ENCODE results near the gene UBE2L3.

DNA sequence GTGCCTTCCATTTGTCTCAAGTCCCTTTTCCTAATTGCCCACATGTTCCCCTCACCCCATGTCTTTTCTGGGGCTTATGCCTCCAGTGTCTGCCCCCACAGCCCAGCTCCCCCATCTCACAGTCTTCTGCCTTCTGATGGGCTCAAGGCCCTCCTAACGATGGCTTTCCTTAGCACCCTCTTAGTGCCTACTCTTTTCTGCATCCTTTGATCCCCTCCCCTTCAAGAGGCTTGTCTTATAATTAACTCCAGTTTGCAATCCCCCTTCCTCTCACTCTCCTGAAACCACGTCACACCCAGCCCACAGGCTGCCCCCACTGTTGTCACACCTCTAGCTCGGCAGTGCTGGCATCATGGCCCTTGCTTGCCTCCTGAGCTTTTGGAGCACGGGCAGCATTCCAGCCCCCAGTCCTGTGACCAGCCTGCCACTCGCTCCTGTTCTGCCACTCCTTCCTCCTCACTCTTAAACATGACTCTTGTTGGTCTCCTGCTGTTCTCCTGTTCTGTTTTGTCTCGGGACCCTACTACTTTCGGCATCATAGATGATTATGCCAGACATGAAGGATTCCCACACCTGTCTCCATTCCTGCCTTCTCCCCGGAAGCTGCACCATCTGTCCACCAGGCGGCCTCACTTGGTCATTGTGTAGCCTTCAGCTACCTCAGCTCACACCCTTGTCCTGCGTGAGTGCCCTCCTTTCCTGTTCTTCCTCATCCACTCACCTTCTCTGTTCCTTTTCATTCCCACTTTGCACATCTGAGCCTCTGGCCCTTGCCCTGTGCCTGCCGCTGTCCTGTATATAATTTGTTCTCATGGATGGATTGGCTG, 26.1 kb downstream of the UBE2L3 start:
- TF ChIP-seq, protein P1, sequence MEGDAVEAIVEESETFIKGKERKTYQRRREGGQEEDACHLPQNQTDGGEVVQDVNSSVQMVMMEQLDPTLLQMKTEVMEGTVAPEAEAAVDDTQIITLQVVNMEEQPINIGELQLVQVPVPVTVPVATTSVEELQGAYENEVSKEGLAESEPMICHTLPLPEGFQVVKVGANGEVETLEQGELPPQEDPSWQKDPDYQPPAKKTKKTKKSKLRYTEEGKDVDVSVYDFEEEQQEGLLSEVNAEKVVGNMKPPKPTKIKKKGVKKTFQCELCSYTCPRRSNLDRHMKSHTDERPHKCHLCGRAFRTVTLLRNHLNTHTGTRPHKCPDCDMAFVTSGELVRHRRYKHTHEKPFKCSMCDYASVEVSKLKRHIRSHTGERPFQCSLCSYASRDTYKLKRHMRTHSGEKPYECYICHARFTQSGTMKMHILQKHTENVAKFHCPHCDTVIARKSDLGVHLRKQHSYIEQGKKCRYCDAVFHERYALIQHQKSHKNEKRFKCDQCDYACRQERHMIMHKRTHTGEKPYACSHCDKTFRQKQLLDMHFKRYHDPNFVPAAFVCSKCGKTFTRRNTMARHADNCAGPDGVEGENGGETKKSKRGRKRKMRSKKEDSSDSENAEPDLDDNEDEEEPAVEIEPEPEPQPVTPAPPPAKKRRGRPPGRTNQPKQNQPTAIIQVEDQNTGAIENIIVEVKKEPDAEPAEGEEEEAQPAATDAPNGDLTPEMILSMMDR (IDR thresholded peaks at IDR 0.05; ENCODE audit: insufficient read depth, low read length, poor library complexity, severe bottlenecking) = no peak
- no peak for TF ChIP-seq EZH2phosphoT487 (conservative IDR thresholded peaks at IDR 0.05; ENCODE audit: low read length)
